Measurements from ENCODE around the gene AP3B1.

AP3B1 gene

DNA sequence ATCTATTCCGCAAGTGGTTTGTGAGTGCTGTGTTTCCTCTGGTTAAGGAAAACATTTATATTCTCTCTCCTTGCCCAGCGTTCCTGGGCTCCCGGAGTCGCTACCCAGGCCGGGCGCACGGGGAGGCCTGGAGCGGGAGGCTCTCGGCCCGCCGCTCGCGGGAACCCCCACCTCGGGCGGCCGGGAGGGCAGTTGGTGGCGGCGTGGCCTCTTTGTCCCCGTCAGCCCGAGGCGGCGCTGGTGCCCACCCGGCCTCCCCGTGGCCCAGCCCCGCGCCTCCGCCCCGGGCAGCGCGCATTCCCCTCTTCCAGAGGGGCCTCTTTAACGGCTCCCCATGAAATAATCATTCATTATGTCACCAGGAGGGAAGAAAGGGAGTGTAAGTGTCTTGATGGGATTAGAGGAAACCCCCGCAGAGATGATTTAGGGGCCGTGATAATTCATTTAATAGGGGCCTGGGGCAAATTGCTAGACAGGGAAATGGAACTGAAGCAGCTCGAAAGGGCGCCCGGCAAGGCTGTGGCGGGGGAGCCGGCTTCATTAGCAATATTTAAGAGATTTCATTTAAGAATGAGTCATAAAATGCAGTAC lies 336.5 kb downstream of the AP3B1 start:
- DNase-seq = no peak

DNA sequence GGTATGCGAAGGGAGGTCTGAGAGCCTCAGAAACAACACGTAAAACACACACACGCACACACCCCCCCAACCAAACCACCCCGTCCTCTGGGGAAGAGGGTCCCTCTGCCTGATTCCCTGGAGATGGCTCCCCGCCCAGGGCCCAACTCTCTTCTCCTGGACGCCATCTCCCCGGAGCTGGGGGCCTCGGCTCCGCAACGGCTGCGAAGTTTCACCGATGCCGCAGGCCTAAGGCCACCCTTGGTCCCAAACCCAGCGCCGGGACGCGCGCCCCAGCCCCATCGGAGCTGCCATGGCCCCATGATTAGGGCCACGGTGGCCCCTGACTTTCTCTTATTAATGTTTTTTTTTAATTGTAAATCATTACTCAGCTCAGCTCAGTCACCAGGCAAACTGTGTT lies 337.0 kb downstream of the AP3B1 start:
- no peak for DNase-seq

DNA sequence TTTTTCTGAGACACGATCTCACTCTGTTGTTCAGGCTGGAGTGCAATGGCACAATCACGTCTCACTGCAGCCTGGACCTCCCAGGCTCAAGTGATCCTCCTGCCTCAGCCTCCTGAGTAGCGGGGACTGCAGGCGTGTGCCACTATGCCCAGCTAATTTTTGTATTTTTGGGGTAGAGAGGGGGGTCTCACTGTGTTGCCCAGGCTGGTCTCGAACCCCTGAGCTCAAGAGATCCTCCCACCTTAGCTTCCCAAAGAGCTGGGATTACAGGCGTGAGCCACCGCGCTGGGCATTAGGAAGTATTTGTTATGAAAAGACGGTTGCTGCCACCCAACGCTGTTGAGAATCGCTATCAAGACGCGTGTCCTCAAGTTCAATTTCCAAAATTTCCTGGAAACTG lies 337.4 kb downstream of the AP3B1 start:
- DNase-seq = no peak

DNA sequence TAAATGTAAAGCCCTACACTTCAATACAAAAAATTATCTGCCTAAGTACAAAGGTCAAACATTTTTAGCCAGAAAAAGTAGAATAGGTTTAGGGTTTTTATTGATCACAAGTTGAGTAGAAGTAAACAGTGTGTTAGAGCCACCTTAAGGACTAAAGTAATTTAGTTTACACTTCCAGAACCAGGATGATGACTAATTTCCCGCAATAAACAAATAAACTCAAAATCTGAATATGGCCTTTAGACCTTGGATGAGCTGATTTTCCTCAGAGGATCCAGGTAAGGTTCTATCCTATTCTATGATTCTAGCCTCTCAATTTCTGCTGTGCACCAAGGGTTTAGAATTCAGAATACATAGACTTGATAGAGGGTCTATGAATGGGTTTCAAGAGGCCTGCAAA lies 338.9 kb downstream of the AP3B1 start:
- DNase-seq = no peak

DNA sequence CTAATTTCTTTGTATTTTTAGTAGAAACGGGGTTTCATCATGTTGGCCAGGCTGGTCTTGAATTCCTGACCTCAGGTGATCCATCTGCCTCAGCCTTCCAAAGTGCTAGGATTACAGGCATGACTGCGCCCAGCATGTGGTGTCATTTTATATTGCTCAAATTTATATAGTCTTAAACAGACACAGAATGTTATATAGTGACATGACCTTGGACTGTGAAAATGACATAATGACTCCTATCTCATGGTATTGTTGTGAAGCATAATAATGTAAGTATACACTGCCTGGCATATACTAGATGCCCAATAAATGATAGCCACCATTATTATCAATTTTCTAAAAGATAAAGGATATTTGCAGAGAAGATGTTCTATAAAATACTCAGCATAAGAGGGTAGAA lies 341.1 kb downstream of the AP3B1 start:
- no peak for DNase-seq

DNA sequence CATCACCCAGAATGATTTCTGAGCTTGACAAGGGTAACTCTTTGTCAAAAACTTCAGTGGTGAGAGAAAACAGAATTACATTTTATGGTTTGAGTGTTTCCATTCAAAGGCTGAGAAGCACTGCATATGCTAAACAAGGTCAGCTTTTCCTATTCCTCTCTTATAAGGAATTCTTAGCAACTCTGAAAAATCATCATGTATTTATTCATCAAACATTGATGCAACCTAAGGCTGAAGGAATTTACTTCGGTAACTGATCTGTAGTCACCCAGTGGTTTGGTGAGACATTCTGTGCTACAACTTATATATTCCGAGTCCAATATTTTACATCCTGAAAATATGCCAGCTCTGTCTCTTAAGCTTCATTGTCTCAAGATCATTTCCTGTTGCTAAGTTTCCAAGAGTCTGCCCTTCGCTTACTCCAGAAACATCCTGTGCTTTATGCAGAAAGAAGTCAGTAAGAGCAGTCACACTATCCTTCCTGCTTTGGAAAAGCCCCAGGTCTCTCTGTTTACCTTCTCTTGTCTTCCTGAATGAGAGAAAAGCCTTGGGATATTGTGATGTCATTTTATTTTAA lies 341.8 kb downstream of the AP3B1 start:
- no peak for DNase-seq
